RPMI8226 (cell line): ENCODE measurements around the gene MS4A3.
"Not testable (repeated sequence)": the region's sequence is repeated elsewhere in the genome, so short reads cannot be mapped to it uniquely, and the experiment has no call there.

Experiments
- DNase-seq: peaks from one replicate; pipeline ENCODE4 v3.0.0-alpha.2; 2015

MS4A3 gene, protein sequence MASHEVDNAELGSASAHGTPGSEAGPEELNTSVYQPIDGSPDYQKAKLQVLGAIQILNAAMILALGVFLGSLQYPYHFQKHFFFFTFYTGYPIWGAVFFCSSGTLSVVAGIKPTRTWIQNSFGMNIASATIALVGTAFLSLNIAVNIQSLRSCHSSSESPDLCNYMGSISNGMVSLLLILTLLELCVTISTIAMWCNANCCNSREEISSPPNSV

DNA sequence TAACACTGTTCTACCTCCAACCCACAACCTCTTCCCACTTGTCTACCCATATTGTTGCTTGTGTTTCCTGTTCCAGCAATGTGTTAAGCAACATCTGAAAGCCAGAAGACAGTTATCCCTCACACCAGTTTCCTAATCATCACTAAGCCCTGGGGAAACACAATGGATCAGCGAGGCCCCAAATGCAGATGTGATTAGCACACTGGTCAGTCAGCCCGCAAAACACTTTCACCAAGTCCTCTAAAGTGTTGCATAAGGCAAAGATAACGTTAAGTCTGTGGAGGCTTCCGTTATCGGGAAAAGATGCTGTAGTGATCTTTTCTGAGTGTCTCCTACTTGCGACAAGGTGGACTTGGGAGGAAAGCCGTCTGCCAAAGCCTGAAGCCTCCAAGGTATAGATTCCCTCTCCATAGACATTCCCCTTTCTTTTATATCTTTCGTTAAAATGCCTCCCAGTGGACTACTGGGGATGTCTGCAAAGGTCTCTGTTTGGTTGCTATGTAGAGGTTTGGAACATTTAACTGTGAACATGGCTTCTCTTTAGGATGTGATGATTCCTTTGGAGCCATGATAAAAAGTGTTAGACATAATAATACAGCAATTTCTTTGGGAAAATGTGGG is at the start of gene MS4A3:
MS4A3 (plus strand) TSS at position 317 of the 621 bp plus-strand sequence. CDS start 4,496 bp downstream, outside the sequence.
- DNase-seq: no peak

DNA sequence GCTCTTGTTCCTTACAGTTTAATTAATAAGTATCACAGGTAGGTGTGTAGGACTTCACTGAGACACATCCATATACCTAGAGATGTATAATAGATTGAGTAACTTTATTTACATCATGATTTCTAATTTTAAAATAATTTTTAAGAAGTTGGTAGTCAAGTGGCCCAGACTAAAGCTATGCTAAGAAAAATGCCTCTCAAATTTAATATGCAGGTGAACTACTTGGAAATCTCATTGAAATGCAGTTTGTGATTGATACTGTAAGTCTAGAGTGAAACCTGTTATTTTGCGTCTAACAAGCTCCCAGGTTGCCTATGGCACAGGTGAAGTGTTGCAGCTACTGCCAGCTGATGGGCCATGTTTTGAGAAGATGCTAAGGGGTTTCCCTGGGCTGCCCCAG is 39.6 kb upstream of the MS4A3 start, which contains the start of gene OOSP4B:
OOSP4B (plus strand) TSS at position 301 of the 400 bp plus-strand sequence.
- no peak for DNase-seq

DNA sequence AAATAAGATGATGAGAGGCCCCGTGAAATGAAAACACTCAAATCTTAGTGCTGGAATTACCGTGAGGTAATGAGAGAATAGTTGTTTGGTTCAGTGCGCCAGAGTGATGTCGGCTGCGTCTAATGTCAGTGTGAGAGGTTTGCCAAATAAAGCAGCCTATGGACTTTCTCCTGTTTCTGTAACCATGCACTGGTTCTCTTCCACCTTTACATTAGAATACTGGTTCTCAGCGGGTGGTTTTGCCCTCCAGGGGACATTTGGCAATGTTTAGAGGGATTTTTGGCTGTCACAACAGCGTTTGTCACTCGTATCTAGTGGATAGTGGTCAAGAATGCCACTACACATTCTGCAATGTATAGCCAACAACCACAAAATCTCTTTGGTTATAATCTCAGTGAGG is 38.4 kb upstream of the MS4A3 start:
- DNase-seq: no peak

DNA sequence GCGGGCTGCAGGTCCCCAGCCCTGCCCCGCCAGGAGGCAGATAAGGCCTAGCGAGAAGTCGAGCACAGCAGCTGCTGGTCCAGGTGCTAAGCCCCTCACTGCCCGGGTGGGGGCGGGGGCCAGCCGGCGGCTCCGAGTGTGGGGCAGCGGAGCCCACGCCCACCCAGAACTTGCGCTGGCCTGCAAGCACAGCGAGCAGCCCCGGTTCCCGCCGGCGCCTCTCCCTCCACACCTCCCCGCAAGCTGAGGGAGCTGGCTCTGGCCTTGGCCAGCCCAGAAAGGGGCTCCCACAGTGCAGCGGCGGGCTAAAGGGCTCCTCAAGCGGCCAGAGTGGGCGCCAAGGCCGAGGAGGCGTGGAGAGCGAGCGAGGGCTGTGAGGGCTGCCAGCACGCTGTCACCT is 36.1 kb upstream of the MS4A3 start:
- not testable (repeated sequence) for DNase-seq

DNA sequence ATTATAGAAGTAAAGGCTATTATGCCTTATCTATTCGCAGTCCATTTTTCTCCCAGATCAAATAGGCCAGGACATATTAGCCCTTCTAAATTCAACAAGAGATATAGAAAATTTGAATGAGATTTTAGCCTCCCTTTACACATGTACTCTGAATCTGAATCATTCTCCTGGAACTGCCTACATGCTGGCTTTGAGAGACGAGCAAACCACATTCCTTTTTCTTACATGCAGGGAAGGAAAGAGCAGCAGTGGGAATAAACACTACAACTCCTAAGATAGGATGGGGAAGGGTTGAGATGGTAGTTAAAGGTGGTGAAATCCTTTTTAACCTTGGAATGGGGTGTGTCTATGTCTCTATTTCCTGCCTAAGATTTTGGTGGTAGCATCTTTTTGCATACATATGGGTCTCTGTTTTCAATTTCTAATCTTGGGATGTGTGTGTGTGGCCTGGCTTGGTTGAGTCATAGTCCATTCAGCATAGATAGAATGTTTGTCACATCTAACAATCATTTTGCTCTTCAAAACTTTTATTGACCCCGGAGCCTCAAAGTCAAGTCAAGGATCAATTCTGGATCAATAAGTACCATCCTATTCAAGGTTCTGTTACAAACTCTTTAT is 27.3 kb upstream of the MS4A3 start:
- DNase-seq: no peak

DNA sequence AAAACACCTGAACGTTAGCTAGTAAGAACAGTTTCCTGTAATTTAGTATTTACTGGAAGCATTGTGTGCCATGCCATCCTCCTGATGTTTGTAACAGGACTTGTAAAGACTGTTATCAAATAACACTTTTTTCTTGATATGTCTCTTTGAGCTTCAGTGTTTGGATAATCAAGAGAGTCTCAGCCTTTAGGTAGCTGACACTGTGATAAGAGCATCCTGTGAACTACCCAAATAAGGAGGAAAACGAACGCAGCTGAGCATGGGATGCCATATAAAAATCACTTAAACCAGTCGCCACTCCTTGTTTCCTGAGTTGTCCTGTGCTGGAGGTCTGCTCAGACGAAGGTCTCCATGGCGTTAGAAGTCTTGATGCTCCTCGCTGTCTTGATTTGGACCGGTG is 16.4 kb upstream of the MS4A3 start, which contains the start of gene OOSP2:
OOSP2 (plus strand) TSS at position 301 of the 400 bp plus-strand sequence; CDS start at position 352, 51 bp downstream.
- no peak for DNase-seq

DNA sequence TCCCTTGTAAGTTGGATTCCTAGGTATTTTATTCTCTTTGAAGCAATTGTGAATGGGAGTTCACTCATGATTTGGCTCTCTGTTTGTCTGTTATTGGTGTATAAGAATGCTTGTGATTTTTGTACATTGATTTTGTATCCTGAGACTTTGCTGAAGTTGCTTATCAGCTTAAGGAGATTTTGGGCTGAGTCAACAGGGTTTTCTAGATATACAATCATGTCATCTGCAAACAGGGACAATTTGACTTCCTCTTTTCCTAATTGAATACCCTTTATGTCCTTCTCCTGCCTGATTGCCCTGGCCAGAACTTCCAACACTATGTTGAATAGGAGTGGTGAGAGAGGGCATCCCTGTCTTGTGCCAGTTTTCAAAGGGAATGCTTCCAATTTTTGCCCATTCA is 6.0 kb upstream of the MS4A3 start:
- not testable (repeated sequence) for DNase-seq

DNA sequence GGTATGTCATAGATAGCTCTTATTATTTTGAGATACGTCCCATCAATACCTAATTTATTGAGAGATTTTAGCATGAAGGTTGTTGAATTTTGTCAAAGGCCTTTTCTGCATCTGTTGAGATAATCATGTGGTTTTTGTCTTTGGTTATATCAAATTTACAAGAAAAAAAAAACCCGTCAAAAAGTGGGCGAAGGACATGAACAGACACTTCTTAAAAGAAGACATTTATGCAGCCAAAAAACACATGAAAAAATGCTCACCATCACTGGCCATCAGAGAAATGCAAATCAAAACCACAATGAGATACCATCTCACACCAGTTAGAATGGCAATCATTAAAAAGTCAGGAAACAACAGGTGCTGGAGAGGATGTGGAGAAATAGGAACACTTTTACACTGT is 5.6 kb upstream of the MS4A3 start:
- DNase-seq: not testable (repeated sequence)

DNA sequence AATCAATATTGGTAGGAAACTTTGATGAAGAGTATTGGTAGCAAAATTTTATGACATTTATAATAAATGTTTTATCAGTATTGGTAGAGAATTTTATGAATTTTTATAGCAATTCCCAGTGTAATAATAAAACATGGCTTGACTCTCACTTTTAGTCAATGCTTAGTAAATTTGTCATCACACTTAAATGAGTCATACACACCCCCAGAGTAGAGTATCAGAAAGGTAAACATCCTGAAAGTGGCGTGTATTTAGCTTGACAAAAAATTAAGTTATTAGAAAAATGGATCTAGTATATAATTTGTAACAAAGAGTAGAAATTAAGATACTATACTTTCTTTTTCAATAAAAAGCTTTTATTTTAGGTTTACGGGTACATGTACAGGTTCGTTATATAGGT is 2.6 kb downstream of the MS4A3 start:
- no peak for DNase-seq

DNA sequence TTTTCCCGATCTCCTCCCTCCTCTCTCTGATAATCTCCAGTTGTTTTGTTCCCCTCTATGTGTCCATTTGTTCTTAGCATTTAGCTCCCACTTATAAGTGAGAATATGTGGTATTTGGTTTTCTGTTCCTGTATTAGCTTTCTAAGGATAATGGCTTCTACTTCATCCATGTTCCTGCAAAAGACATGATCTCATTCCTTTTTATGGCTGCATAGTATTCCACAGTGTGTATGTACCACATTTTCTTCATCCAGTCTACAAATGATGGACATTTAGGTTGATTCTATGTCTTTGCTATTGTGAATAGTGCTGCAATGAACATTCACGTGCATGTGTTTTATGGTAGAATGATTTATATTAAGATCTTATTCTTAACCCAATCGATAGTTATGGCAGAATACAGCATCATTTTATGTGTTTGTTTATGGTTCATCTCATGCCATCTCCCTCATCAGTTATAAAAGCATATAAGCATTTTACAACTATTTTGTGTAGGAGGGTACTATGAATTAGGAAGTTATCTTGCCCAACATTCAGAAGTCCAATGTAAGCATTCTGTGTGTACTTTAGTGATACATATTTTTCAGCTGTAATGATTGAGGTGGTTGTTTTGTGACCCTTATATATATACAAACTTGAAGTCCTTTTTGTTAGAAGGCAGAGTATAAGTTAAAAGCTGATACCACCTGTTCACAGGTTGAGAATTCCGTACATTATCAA is 3.2 kb downstream of the MS4A3 start:
- DNase-seq: no peak

DNA sequence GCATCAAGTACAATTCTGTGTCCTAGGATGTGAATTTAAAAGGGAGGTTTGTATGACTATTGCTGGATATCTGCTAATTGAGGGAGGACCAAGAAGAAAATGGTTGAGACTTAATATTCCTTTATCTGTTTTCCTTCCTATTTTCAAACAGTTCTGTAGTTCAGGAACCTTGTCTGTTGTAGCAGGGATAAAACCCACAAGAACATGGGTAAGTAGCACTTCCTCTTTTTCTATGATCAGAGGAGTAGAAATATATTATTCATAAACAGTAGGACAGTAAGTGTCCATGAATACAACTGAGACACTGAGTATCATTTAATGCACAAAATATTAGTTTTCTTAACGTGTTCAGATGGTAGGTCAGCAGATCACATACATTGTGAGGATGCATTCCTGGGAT is 7.6 kb downstream of the MS4A3 start:
- DNase-seq: no peak

DNA sequence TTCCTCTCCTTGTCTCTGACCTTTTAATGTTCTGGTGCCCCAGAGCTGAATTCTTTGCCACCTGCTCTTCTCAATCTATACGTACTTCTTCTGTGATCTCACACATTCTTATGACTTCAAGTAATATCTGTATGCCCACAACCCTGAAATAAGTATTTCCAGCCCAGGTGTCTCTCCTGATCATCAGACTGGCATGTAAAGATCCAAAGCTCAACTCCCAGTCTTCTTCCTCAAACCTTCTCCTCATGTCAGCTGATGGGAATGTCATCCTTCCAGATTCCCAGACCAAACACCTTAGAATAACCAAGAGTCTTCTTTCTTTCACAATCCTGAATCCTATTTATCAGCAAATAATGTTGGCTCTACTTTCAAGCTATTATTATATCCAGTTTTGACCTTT is 9.3 kb downstream of the MS4A3 start:
- no peak for DNase-seq

DNA sequence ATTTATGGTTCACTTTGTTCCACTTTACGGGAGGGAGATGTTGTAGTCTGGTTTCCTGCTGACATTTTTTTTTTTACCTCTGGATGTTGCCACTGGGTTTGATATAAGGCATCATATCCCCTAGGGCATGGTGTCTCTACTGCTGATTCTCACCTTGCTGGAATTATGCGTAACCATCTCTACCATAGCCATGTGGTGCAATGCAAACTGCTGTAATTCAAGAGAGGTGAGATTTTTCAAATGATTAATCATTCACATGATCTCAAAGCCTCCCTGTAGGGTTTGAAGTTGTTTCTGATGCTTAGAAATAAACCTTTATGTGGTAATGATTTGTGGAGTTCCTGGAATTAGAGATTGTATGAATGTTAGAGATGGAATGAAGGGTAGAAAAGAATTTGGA is 13.0 kb downstream of the MS4A3 start:
- no peak for DNase-seq

DNA sequence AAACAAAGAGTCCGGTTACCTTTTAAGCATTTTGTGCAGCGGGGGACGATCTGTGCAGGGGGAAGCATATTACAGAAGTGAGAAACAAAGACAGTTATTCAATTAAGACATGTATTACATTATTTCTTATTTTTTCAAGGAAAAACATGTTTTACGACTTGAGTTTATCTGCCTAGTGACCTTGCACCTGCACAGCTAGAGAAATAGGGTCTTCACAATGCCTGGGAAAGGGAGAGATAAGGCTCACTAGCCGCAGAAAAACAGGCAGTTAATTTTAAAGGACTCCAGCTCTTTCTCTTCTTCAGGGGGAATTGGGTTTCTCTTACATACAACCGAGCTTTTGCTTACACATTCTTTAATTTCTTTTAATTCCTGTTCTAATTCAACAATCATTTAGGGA is 15.2 kb downstream of the MS4A3 start:
- not testable (repeated sequence) for DNase-seq

DNA sequence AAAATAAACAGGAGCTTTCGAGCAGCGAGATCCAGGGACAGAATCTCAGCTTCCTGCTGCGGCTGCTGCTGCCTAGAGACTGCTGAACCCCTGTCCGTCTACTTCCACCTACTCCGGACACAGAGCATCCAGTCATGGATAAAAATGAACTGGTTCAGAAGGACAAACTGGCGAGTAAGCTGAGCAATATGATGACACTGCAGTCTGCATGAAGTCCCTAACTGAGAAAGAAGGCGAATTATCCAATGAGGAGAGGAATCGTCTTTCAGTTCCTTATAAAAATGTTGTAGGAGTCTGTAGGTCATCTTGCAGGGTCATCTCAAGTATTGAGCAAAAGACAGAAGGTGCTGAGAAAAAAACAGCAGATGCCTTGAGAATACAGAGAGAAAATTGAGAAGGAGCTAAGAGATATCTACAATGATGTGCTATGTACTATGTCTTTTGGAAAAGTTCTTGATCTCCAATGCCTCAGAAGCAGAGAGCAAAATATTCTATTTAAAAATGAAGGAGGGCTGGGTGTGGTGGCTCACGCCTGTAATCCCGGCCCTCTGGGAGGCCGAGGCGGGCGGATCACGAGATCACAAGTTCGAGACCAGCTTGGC is 20.9 kb downstream of the MS4A3 start:
- no peak for DNase-seq

DNA sequence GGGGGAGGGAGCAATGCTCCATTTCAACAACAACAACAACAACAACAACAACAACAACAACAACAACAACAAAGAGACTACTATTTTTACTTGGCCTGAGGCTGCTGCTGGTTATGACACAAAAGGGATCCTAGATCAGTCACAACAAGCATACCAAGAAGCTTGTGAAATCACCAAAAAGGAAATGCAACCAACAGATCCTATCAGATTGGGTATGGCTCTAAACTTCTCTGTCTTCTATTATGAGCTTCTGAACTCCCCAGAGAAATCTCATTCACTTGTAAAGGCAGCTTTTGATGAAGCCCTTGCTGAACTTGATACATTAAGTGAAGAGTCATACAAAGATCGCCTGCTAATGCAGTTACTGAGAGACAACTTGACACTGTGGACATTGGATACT is 21.5 kb downstream of the MS4A3 start:
- no peak for DNase-seq

DNA sequence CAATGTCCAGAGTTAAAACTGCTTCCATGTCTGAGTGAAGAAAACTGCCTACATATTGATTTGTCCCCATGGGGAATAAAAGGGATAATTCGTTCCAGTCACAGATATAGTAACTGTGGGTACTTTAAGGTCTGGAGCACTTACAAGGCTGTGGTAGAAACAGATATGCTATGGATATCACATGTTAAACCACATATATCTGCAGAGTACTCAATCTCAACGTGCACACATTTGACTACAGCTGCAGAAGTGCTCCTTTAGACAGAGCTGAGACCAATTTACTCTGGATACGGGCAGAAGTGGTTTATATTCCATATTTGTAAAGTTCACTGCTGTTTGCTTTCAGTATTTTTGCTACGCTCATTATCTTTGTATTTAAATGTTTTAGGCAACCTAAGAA is 22.3 kb downstream of the MS4A3 start:
- DNase-seq: no peak

DNA sequence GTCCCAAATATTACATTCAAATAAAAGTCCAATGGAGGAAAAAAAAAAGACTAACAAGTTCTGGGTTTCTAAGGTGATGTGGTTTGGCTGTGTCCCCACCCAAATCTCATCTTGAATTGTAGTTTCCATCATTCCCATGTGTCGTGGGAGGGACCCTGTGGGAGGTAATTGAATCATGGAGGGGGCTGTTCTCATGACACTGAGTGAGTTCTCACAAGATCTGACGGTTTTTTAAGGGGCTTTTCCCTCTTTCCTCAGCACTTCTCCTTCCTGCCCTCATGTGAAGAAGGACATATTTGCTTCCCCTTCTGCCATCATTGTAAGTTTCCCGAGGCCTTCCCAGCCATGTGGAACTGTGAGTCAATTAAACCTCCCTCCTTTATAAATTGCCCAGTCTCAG is 24.1 kb downstream of the MS4A3 start:
- DNase-seq: no peak

DNA sequence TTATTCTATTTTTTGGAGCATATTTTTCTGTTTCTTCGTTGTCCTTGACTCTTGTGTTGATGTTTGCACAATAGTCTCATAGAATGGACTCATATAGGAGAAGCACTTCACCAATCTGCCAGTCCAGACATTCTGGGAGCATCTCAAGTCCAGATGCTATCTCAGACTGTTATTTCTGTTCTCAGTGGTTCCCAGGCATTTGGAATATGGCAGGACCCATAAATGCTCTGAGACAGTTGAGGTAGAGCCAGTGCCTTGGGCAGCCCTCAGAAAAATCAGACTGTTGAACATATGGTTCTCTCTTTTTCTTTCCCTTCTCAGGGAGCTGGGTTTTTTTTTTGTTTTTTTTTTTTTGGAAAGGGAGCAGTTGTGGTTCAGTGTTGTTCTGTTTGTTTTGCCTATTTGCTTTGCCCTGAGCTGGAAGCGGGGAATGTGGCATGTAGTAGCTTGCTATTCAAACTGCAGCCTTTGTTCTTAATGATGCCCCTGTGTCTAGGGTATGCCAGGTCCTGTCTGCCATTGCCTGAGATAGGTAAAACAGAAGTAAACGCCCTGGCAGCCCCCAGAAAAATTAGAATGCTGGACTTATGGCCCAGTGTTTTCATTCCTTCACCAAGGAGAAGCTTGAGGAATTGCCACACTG is 28.3 kb downstream of the MS4A3 start:
- no peak for DNase-seq

DNA sequence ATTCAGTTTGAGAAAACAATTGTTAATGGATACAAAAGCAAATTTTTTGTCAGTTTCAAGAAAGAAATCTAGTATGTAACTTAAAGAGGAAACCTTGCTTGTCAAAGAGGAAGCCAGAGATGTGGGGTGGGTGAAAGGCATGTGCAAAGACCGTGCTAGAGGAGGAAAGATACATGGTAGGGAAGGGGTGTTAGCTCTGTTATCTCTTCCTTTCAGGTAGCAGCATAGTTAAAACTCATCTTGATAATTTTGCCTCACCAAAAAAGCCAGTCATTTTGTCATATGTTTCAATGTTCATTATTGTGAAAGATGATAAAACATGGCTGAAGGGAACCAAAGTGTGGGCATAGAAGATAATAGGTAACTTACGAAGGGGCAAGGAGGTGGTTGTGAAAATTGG is 29.4 kb downstream of the MS4A3 start:
- DNase-seq: no peak

DNA sequence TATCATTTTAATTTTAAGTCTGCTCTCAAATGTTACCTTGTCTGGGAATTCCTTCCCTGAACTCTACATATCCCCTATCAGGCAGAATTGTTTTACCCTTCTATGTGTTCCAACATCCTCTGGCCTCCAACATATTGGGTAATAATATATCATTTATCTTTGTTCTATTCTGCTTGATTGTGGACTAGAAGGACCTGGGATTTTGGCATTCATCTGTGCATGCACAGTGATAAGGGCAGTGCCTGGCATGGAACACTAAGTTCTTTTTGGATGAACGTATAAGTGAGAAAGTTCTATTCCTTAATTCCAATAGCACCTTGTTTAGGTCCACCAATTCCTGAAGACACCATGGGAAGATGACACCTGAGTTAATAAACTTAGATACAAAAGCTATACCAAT is 30.8 kb downstream of the MS4A3 start:
- DNase-seq: no peak

DNA sequence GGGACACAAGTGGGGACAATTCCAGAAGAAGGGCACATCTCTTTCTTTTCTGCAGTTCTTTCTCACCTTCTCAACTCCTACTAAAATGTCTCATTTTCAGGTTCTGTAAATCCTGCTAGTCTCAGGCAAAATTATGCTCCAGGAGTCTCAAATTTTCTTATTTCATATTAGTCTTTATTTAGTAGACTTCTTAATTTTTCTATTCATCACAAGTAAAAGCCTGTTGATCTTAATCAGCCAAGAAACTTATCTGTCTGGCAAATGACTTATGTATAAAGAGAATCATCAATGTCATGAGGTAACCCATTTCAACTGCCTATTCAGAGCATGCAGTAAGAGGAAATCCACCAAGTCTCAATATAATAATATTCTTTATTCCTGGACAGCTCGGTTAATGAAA is 31.9 kb downstream of the MS4A3 start, which contains the start of gene MS4A2:
MS4A2 (plus strand) TSS at position 301 of the 400 bp plus-strand sequence. CDS start 102 bp downstream, outside the sequence.
- no peak for DNase-seq
